ENCODE measurements around the gene APPL2.

GRCh38 chr12:105202202-105202601, 33.8 kb downstream of the APPL2 start:
- TF ChIP-seq, protein P1, sequence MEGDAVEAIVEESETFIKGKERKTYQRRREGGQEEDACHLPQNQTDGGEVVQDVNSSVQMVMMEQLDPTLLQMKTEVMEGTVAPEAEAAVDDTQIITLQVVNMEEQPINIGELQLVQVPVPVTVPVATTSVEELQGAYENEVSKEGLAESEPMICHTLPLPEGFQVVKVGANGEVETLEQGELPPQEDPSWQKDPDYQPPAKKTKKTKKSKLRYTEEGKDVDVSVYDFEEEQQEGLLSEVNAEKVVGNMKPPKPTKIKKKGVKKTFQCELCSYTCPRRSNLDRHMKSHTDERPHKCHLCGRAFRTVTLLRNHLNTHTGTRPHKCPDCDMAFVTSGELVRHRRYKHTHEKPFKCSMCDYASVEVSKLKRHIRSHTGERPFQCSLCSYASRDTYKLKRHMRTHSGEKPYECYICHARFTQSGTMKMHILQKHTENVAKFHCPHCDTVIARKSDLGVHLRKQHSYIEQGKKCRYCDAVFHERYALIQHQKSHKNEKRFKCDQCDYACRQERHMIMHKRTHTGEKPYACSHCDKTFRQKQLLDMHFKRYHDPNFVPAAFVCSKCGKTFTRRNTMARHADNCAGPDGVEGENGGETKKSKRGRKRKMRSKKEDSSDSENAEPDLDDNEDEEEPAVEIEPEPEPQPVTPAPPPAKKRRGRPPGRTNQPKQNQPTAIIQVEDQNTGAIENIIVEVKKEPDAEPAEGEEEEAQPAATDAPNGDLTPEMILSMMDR (IDR thresholded peaks at IDR 0.05), result no peak
- TF ChIP-seq EP300 (IDR thresholded peaks at IDR 0.05), result no peak
